Measurements from ENCODE around the gene TECTB.

The TECTB gene

GRCh38 chr10:112283100-112283499 lies at the start of gene TECTB:
Gene TECTB, plus strand, starts transcription at chr10:112283400. Its CDS starts 335 bp downstream, at chr10:112283735.
- no peaks in the 10 kb centered on the region for H3K36me3 ChIP-seq

GRCh38 chr10:112235141-112235540 lies 48.1 kb upstream of the TECTB start:
- no peak overlapping the region for H3K27ac ChIP-seq
- no peak overlapping the region for H3K4me3 ChIP-seq (ENCODE audit: low read depth, low read length)
- no peak for TF ChIP-seq CTCF (IDR thresholded peaks at IDR 0.05; ENCODE audit: low read depth, low read length)

More at GRCh38 chr10:112283100-112283499, at the start of gene TECTB:
- H3K27me3 ChIP-seq (ENCODE audit: insufficient read depth, low read depth, severe bottlenecking) = no peaks in the 10 kb centered on the region
- TF ChIP-seq CTCF (IDR thresholded peaks at IDR 0.05; ENCODE audit: low read depth, low read length) = no peak
- H3K9me3 ChIP-seq (ENCODE audit: severe bottlenecking) = no peaks in the 10 kb centered on the region
- no peak within 1 kb of the TSS for H3K4me3 ChIP-seq (ENCODE audit: low read depth, low read length)
- H3K27ac ChIP-seq = no peak within 1 kb of the TSS
- no peak for DNase-seq

GRCh38 chr10:112235920-112236319 lies 47.3 kb upstream of the TECTB start:
- TF ChIP-seq CTCF (IDR thresholded peaks at IDR 0.05; ENCODE audit: low read depth, low read length) = no peak
- Histone ChIP-seq H3K9me3 (ENCODE audit: severe bottlenecking) (no peaks in the 10 kb centered on the region), H3K4me3 (ENCODE audit: low read depth, low read length) (no peak overlapping the region), H3K27me3 (ENCODE audit: insufficient read depth, low read depth, severe bottlenecking) (no peaks in the 10 kb centered on the region), H3K36me3 (no peaks in the 10 kb centered on the region), H3K27ac (no peak overlapping the region)
- DNase-seq = no peak

More at GRCh38 chr10:112235141-112235540, 48.1 kb upstream of the TECTB start:
- Histone ChIP-seq H3K36me3 (no peaks in the 10 kb centered on the region), H3K9me3 (ENCODE audit: severe bottlenecking) (no peaks in the 10 kb centered on the region), H3K27me3 (ENCODE audit: insufficient read depth, low read depth, severe bottlenecking) (no peaks in the 10 kb centered on the region)
- no peak for DNase-seq

GRCh38 chr10:112236486-112236885 lies 46.7 kb upstream of the TECTB start:
- no peaks in the 10 kb centered on the region for H3K36me3 ChIP-seq
- H3K4me3 ChIP-seq (ENCODE audit: low read depth, low read length) = no peak overlapping the region
- no peak overlapping the region for H3K27ac ChIP-seq
- no peak for TF ChIP-seq CTCF (IDR thresholded peaks at IDR 0.05; ENCODE audit: low read depth, low read length)
- H3K27me3 ChIP-seq (ENCODE audit: insufficient read depth, low read depth, severe bottlenecking) = no peaks in the 10 kb centered on the region
- no peak for DNase-seq
- no peaks in the 10 kb centered on the region for H3K9me3 ChIP-seq (ENCODE audit: severe bottlenecking)

- H3K27me3 ChIP-seq (ENCODE audit: insufficient read depth, low read depth, severe bottlenecking) = peaks cover 3% of the 10 kb centered on the region
Observed at GRCh38 chr10:112239347-112239746, 43.9 kb upstream of the TECTB start.

More at GRCh38 chr10:112239347-112239746, 43.9 kb upstream of the TECTB start:
- H3K4me3 ChIP-seq (ENCODE audit: low read depth, low read length) = no peak overlapping the region
- H3K27ac ChIP-seq = no peak overlapping the region
- no peak for TF ChIP-seq CTCF (IDR thresholded peaks at IDR 0.05; ENCODE audit: low read depth, low read length)
- no peaks in the 10 kb centered on the region for H3K9me3 ChIP-seq (ENCODE audit: severe bottlenecking)
- no peak for DNase-seq
- no peaks in the 10 kb centered on the region for H3K36me3 ChIP-seq

Measured in WERI-Rb-1 (cell line).